ENCODE results near the gene ERBIN.

DNA sequence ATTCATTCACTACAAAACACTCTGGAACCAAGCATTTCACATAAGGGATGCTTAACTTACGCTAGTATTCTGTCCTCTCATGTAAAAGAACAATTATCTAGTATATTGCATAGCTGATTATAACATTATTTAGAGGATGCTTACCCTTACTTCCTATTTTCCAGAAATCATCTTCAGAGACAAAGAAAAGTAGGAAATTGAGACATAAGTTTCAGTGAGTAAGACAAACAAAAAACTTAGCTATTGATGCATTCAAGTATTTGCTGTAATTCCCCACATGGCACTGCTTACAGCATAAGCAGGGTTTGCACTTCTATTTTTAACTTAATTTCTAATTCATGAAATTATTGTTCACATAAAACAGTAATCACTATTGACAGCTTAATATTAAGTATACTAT, 112.9 kb downstream of the ERBIN start:
- TF ChIP-seq CTCF (conservative IDR thresholded peaks at IDR 0.05 in 1 of 2, IDR thresholded peaks at IDR 0.05 in 1 of 2; ENCODE audit: low read depth in 1 of 2, low read length in 2 of 2), result no peak
- no peak for TF ChIP-seq EZH2 (IDR thresholded peaks at IDR 0.05; ENCODE audit: low read length, missing control alignments)

Data from fibroblast of lung (primary cell).